Upper lobe of right lung (tissue), 1 donor: Measurements from ENCODE around the gene CACNB4. TPM values are rescaled to one million over a fixed set of nuclear protein-coding genes. Genes with fewer than 3 reads are reported as not detected.

ENCODE experiments used
- ATAC-seq: fragments of 200-7000 bp; cut with Tn5 transposase; one replicate; pipeline ENCODE4 v1.9.1; 2020; ENCODE audit warnings: mild to moderate bottlenecking, moderate library complexity
- DNase-seq: peaks from one replicate; pipeline ENCODE4 v3.0.0-alpha.2; 2020
- H3K27ac ChIP-seq: fragments of 200-600 bp; one replicate; pipeline ENCODE4 v1.8.0; 2022
- H3K27me3 ChIP-seq: fragments of 200-600 bp; one replicate; pipeline ENCODE4 v1.8.0; 2022; ENCODE audit warnings: mild to moderate bottlenecking
- H3K36me3 ChIP-seq: fragments of 200-600 bp; one replicate; pipeline ENCODE4 v1.8.0; 2022
- H3K4me1 ChIP-seq: fragments of 200-600 bp; one replicate; pipeline ENCODE4 v1.8.0; 2022
- H3K4me3 ChIP-seq: fragments of 200-600 bp; one replicate; pipeline ENCODE4 v1.8.0; 2022; ENCODE audit warnings: mild to moderate bottlenecking
- H3K9me3 ChIP-seq: fragments of 200-600 bp; one replicate; pipeline ENCODE4 v1.8.0; 2022
- CTCF ChIP-seq: fragments of 200-600 bp; IDR thresholded peaks from one replicate; pipeline ENCODE4 v1.8.0; 2022; ENCODE audit warnings: antibody characterized with exemption
- intact Hi-C: fragments of 100-400 bp; cut with DNase I; formaldehyde crosslinking; loops from one replicate; pipeline ENCODE4 v1.11.0; 2022
- total RNA-seq: library from RNA; stranded (reverse); fragmentation: NEBNext Ultra II Directional; extraction: Animal tissue kit (Norgen Biotek cat#: 25700); gene quantifications from one replicate; pipeline ENCODE4 v1.2.1, GENCODE V29; 2021
- donor health status: DM: no; HTN: yes; CAD: no; lungs with severe emphysema.

The CACNB4 gene
- total RNA-seq, 1 donor from 2014 or later: 15.3 TPM

GRCh38 chr2:151983221-151983620, 115.6 kb downstream of the CACNB4 start:
- no peak for DNase-seq
- H3K27ac ChIP-seq: no peak overlapping the region
- intact Hi-C loops: no loop called here
- H3K4me3 ChIP-seq: no peak overlapping the region
- H3K27me3 ChIP-seq: no peaks in the 10 kb centered on the region
- no peaks in the 10 kb centered on the region for H3K36me3 ChIP-seq
- H3K4me1 ChIP-seq: no peaks in the 10 kb centered on the region
- TF ChIP-seq CTCF: no peak
- ATAC-seq: no peak
- H3K9me3 ChIP-seq: no peaks in the 10 kb centered on the region

GRCh38 chr2:151981886-151982285, 117.0 kb downstream of the CACNB4 start:
- no peaks in the 10 kb centered on the region for H3K9me3 ChIP-seq
- no peaks in the 10 kb centered on the region for H3K36me3 ChIP-seq
- H3K4me1 ChIP-seq: no peaks in the 10 kb centered on the region
- no peak overlapping the region for H3K4me3 ChIP-seq
- no peak for DNase-seq
- no peak for TF ChIP-seq CTCF
- intact Hi-C loops: no loop called here
- no peaks in the 10 kb centered on the region for H3K27me3 ChIP-seq
- no peak for ATAC-seq
- H3K27ac ChIP-seq: no peak overlapping the region

GRCh38 chr2:151979694-151980093, 119.2 kb downstream of the CACNB4 start:
- no peaks in the 10 kb centered on the region for H3K4me1 ChIP-seq
- no peaks in the 10 kb centered on the region for H3K36me3 ChIP-seq
- TF ChIP-seq CTCF: no peak
- ATAC-seq (no peak), DNase-seq (no peak)
- no peak overlapping the region for H3K27ac ChIP-seq
- no peaks in the 10 kb centered on the region for H3K27me3 ChIP-seq
- no peaks in the 10 kb centered on the region for H3K9me3 ChIP-seq
- no peak overlapping the region for H3K4me3 ChIP-seq
- intact Hi-C loops: no loop called here

GRCh38 chr2:151978709-151979108, 120.1 kb downstream of the CACNB4 start:
- H3K4me1 ChIP-seq: no peaks in the 10 kb centered on the region
- no peaks in the 10 kb centered on the region for H3K27me3 ChIP-seq
- H3K4me3 ChIP-seq: no peak overlapping the region
- ATAC-seq (no peak), DNase-seq (no peak)
- H3K36me3 ChIP-seq: no peaks in the 10 kb centered on the region
- TF ChIP-seq CTCF: no peak
- no peak overlapping the region for H3K27ac ChIP-seq
- no peaks in the 10 kb centered on the region for H3K9me3 ChIP-seq
- intact Hi-C loops: no loop called here

GRCh38 chr2:151977631-151978030, 121.2 kb downstream of the CACNB4 start:
- DNase-seq (no peak), ATAC-seq (no peak)
- intact Hi-C loops: no loop called here
- Histone ChIP-seq H3K36me3 (no peaks in the 10 kb centered on the region), H3K4me3 (no peak overlapping the region), H3K9me3 (no peaks in the 10 kb centered on the region), H3K27me3 (no peaks in the 10 kb centered on the region), H3K4me1 (no peaks in the 10 kb centered on the region), H3K27ac (no peak overlapping the region)
- no peak for TF ChIP-seq CTCF

DNA sequence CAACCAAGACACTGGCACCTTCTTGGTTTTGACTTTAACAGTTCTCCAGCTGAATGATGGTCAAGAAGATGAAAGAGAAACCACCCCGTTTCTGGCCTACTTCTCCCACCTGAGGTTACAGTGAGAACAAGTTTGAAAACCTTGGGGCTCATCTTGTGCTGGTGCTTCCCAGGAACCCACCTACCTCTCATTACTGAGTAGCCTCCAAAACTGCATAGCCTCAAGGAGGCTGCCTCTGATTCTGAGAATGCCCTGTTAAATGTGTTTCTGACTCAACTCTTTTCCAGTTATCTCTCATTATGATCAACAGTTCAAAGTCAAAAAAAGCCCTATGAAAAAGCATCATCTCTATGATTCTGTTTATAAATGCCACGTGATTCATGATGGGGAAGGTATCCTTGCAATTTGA, 121.9 kb downstream of the CACNB4 start:
- no peaks in the 10 kb centered on the region for H3K4me1 ChIP-seq
- no peak overlapping the region for H3K4me3 ChIP-seq
- no peaks in the 10 kb centered on the region for H3K27me3 ChIP-seq
- no peaks in the 10 kb centered on the region for H3K36me3 ChIP-seq
- no peaks in the 10 kb centered on the region for H3K9me3 ChIP-seq
- no peak overlapping the region for H3K27ac ChIP-seq
- DNase-seq (no peak), ATAC-seq (no peak)
- intact Hi-C loops: no loop called here
- no peak for TF ChIP-seq CTCF
